GM21786 (cell line): ENCODE data around the gene CUL2.

Experiments used
- ATAC-seq: cut with Tn5 transposase; IDR thresholded peaks from one replicate; pipeline ENCODE4 v1.9.1; 2021; ENCODE audit not compliant: unreplicated experiment

CUL2 gene

GRCh38 chr10:35090162-35090954 is at the start of gene CUL2:
Gene CUL2, minus strand, starts transcription at chr10:35090341. Its CDS starts 19,024 bp downstream, at chr10:35071317.
- ATAC-seq, result peak; percentile 91

- peak; percentile 57 for ATAC-seq
These were observed 46.2 kb upstream of the CUL2 start for GRCh38 chr10:35136263-35136815.

GRCh38 chr10:35135861-35136260 is 45.7 kb upstream of the CUL2 start:
- no peak for ATAC-seq

GRCh38 chr10:35133586-35133985 is 43.4 kb upstream of the CUL2 start:
- no peak for ATAC-seq

- no peak for ATAC-seq
These were observed 42.6 kb upstream of the CUL2 start for GRCh38 chr10:35132727-35133126.

- ATAC-seq, result no peak
These were observed 40.5 kb upstream of the CUL2 start for GRCh38 chr10:35130663-35131062.

- ATAC-seq, result no peak
These were observed 39.1 kb upstream of the CUL2 start for GRCh38 chr10:35129185-35129674.

GRCh38 chr10:35127289-35127891 is 37.2 kb upstream of the CUL2 start:
- no peak for ATAC-seq

GRCh38 chr10:35126530-35127288 is 36.6 kb upstream of the CUL2 start, which contains the start of gene CREM:
Gene CREM, plus strand, starts transcription at chr10:35126846. Its CDS starts 10,990 bp downstream, at chr10:35137836.
- ATAC-seq, result peak; percentile 69

- no peak for ATAC-seq
These were observed 36.0 kb upstream of the CUL2 start for GRCh38 chr10:35126062-35126529.

- ATAC-seq, result no peak
These were observed 34.4 kb upstream of the CUL2 start for GRCh38 chr10:35124540-35124939.

GRCh38 chr10:35119378-35119777 is 29.2 kb upstream of the CUL2 start:
- ATAC-seq, result no peak

- ATAC-seq, result no peak
These were observed 22.4 kb upstream of the CUL2 start for GRCh38 chr10:35112571-35112970.

- no peak for ATAC-seq
These were observed 13.7 kb upstream of the CUL2 start for GRCh38 chr10:35103882-35104281.

- ATAC-seq, result no peak
These were observed 7.4 kb upstream of the CUL2 start for GRCh38 chr10:35097510-35097909.

GRCh38 chr10:35096312-35096711 is 6.2 kb upstream of the CUL2 start:
- no peak for ATAC-seq

GRCh38 chr10:35092851-35093250 is 2.7 kb upstream of the CUL2 start:
- ATAC-seq, result no peak

- no peak for ATAC-seq
These were observed 2.1 kb upstream of the CUL2 start for GRCh38 chr10:35091994-35092790.

- ATAC-seq, result peak; percentile 27
These were observed 455 bp downstream of the CUL2 start for GRCh38 chr10:35089611-35090161.

GRCh38 chr10:35083242-35083641 is 6.9 kb downstream of the CUL2 start:
- ATAC-seq, result no peak
